ENCODE data around the gene NUDT3.

NUDT3 gene

GRCh38 chr6:34285448-34286164 lies 106.9 kb downstream of the NUDT3 start:
- no peak for DNase-seq (ENCODE audit: extremely low spot score)
- POLR2A ChIA-PET = no interaction called here
- CTCF ChIA-PET = no interaction called here
- TF ChIP-seq ZNF384 (IDR thresholded peaks at IDR 0.05) = no peak
- no peak for TF ChIP-seq FOXK2 (IDR thresholded peaks at IDR 0.05)
- no peak for TF ChIP-seq L3MBTL2 (conservative IDR thresholded peaks at IDR 0.05)
- TF ChIP-seq HDGF (IDR thresholded peaks at IDR 0.05; ENCODE audit: borderline replicate concordance) = no peak
- no peak for TF ChIP-seq BHLHE40 (IDR thresholded peaks at IDR 0.05; ENCODE audit: borderline replicate concordance)
- TF ChIP-seq LEF1 (IDR thresholded peaks at IDR 0.05; ENCODE audit: borderline replicate concordance) = no peak
- no peak for TF ChIP-seq FOXM1 (IDR thresholded peaks at IDR 0.05; ENCODE audit: borderline replicate concordance)
- TF ChIP-seq SUZ12 (IDR thresholded peaks at IDR 0.05) = no peak
- no peak for TF ChIP-seq CTBP1 (IDR thresholded peaks at IDR 0.05; ENCODE audit: borderline replicate concordance)
- TF ChIP-seq SP1 (IDR thresholded peaks at IDR 0.05) = no peak
- no peak for TF ChIP-seq ELF4 (IDR thresholded peaks at IDR 0.05)
- TF ChIP-seq FOXA1 (IDR thresholded peaks at IDR 0.05) = no peak
- TF ChIP-seq ARNT (IDR thresholded peaks at IDR 0.05) = no peak

GRCh38 chr6:34284563-34285447 lies 107.7 kb downstream of the NUDT3 start:
- no peak for DNase-seq (ENCODE audit: extremely low spot score)
- ChIA-PET POLR2A (no interaction called here), CTCF (no interaction called here)

GRCh38 chr6:34281702-34282334 lies 110.7 kb downstream of the NUDT3 start:
- TF ChIP-seq PKNOX1 (IDR thresholded peaks at IDR 0.05) (no peak), HDGF (IDR thresholded peaks at IDR 0.05; ENCODE audit: borderline replicate concordance) (no peak), SP1 (IDR thresholded peaks at IDR 0.05) (no peak), ARNT (IDR thresholded peaks at IDR 0.05) (no peak), LEF1 (IDR thresholded peaks at IDR 0.05; ENCODE audit: borderline replicate concordance) (no peak), TARDBP (IDR thresholded peaks at IDR 0.05) (no peak), BHLHE40 (IDR thresholded peaks at IDR 0.05; ENCODE audit: borderline replicate concordance) (no peak), FOXK2 (IDR thresholded peaks at IDR 0.05) (no peak), NFRKB (IDR thresholded peaks at IDR 0.05) (no peak), SUZ12 (IDR thresholded peaks at IDR 0.05) (no peak), ELF4 (IDR thresholded peaks at IDR 0.05) (no peak), L3MBTL2 (conservative IDR thresholded peaks at IDR 0.05) (no peak), CTBP1 (IDR thresholded peaks at IDR 0.05; ENCODE audit: borderline replicate concordance) (no peak), ZNF384 (IDR thresholded peaks at IDR 0.05) (no peak), FOXA1 (IDR thresholded peaks at IDR 0.05) (no peak)
- no peak for DNase-seq (ENCODE audit: extremely low spot score)
- ChIA-PET POLR2A (no interaction called here), CTCF (interaction anchor here (0.6 kb wide), 1 partner anchor 516 kb away, joined by 3 read pairs; no protein-coding TSS in a partner anchor)

More at GRCh38 chr6:34284563-34285447, 107.7 kb downstream of the NUDT3 start:
- TF ChIP-seq SP1 (IDR thresholded peaks at IDR 0.05) (no peak), FOXA1 (IDR thresholded peaks at IDR 0.05) (no peak), TARDBP (IDR thresholded peaks at IDR 0.05) (no peak), ARNT (IDR thresholded peaks at IDR 0.05) (no peak), PKNOX1 (IDR thresholded peaks at IDR 0.05) (no peak), FOXK2 (IDR thresholded peaks at IDR 0.05) (no peak), LEF1 (IDR thresholded peaks at IDR 0.05; ENCODE audit: borderline replicate concordance) (no peak), CTBP1 (IDR thresholded peaks at IDR 0.05; ENCODE audit: borderline replicate concordance) (no peak), FOXM1 (IDR thresholded peaks at IDR 0.05; ENCODE audit: borderline replicate concordance) (no peak), NFRKB (IDR thresholded peaks at IDR 0.05) (no peak), BHLHE40 (IDR thresholded peaks at IDR 0.05; ENCODE audit: borderline replicate concordance) (no peak), ZNF384 (IDR thresholded peaks at IDR 0.05) (no peak), ELF4 (IDR thresholded peaks at IDR 0.05) (no peak), SUZ12 (IDR thresholded peaks at IDR 0.05) (no peak), L3MBTL2 (conservative IDR thresholded peaks at IDR 0.05) (no peak), HDGF (IDR thresholded peaks at IDR 0.05; ENCODE audit: borderline replicate concordance) (no peak)

- ChIA-PET CTCF (no interaction called here), POLR2A (no interaction called here)
- DNase-seq (ENCODE audit: extremely low spot score) = no peak
- TF ChIP-seq L3MBTL2 (conservative IDR thresholded peaks at IDR 0.05) (no peak), ZNF384 (IDR thresholded peaks at IDR 0.05) (no peak), TARDBP (IDR thresholded peaks at IDR 0.05) (no peak), FOXA1 (IDR thresholded peaks at IDR 0.05) (no peak), CTBP1 (IDR thresholded peaks at IDR 0.05; ENCODE audit: borderline replicate concordance) (no peak), PKNOX1 (IDR thresholded peaks at IDR 0.05) (no peak), FOXM1 (IDR thresholded peaks at IDR 0.05; ENCODE audit: borderline replicate concordance) (no peak), NFRKB (IDR thresholded peaks at IDR 0.05) (no peak), ELF4 (IDR thresholded peaks at IDR 0.05) (no peak)
These were observed 112.3 kb downstream of the NUDT3 start for GRCh38 chr6:34280216-34280615.

GRCh38 chr6:34278833-34279232 lies 113.6 kb downstream of the NUDT3 start:
- TF ChIP-seq L3MBTL2 (conservative IDR thresholded peaks at IDR 0.05) = no peak
- no peak for TF ChIP-seq HDGF (IDR thresholded peaks at IDR 0.05; ENCODE audit: borderline replicate concordance)
- no peak for TF ChIP-seq SP1 (IDR thresholded peaks at IDR 0.05)
- no peak for TF ChIP-seq CTBP1 (IDR thresholded peaks at IDR 0.05; ENCODE audit: borderline replicate concordance)
- no peak for TF ChIP-seq PKNOX1 (IDR thresholded peaks at IDR 0.05)
- no peak for TF ChIP-seq ARNT (IDR thresholded peaks at IDR 0.05)
- no peak for TF ChIP-seq NFRKB (IDR thresholded peaks at IDR 0.05)
- TF ChIP-seq ZNF384 (IDR thresholded peaks at IDR 0.05) = no peak
- no peak for TF ChIP-seq TARDBP (IDR thresholded peaks at IDR 0.05)
- TF ChIP-seq BHLHE40 (IDR thresholded peaks at IDR 0.05; ENCODE audit: borderline replicate concordance) = no peak
- no peak for TF ChIP-seq FOXK2 (IDR thresholded peaks at IDR 0.05)
- TF ChIP-seq SUZ12 (IDR thresholded peaks at IDR 0.05) = no peak
- no peak for DNase-seq (ENCODE audit: extremely low spot score)
- POLR2A ChIA-PET = no interaction called here
- CTCF ChIA-PET = no interaction called here

Measured in HEK293T (cell line).